Mesothelial cell of epicardium (in vitro differentiated cells): Measurements from ENCODE around the gene SFSWAP. TPM values are rescaled to one million over a fixed set of nuclear protein-coding genes. Genes with fewer than 3 reads are reported as not detected.
"Not testable (repeated sequence)": the region's sequence is repeated elsewhere in the genome, so short reads cannot be mapped to it uniquely, and the experiment has no call there.

ENCODE experiments used
- DNase-seq, 2 experiments: peaks; one replicate each; pipeline ENCODE4 v3.0.0; 2021; ENCODE audit warnings: low spot score in 2 of 2; ENCODE audit not compliant: unreplicated experiment in 2 of 2
- H3K27ac Mint-ChIP-seq: 2 replicates; pipeline ENCODE4 v1.8.0; 2021; ENCODE audit warnings: mixed read lengths
- H3K27me3 Mint-ChIP-seq: 2 replicates; pipeline ENCODE4 v1.8.0; 2021; ENCODE audit warnings: low read depth, mixed read lengths
- H3K36me3 Mint-ChIP-seq: 2 replicates; pipeline ENCODE4 v1.8.0; 2021; ENCODE audit warnings: mixed read lengths
- H3K4me1 Mint-ChIP-seq: 2 replicates; pipeline ENCODE4 v1.8.0; 2021; ENCODE audit warnings: mixed read lengths
- H3K4me3 Mint-ChIP-seq: 2 replicates; pipeline ENCODE4 v1.8.0; 2021; ENCODE audit warnings: mild to moderate bottlenecking, moderate library complexity, mixed read lengths
- H3K9me3 Mint-ChIP-seq: 2 replicates; pipeline ENCODE4 v1.8.0; 2021; ENCODE audit warnings: mixed read lengths
- CTCF ChIP-seq: fragments of 200-600 bp; sonication (generic); IDR thresholded peaks from one replicate; pipeline ENCODE4 v1.5.0; 2021; ENCODE audit warnings: antibody characterized with exemption; ENCODE audit not compliant: unreplicated experiment
- total RNA-seq: library from RNA; stranded (reverse); gene quantifications from 3 replicates; pipeline ENCODE4 v1.2.1, GENCODE V29; 2021

Gene SFSWAP
- total RNA-seq, 1 donor from 2014 or later = 73.0 TPM

GRCh38 chr12:131700271-131700670, 10.6 kb upstream of the SFSWAP start:
- no peaks in the 10 kb centered on the region for H3K4me1 Mint-ChIP-seq
- H3K27me3 Mint-ChIP-seq = peaks cover 24% of the 10 kb centered on the region
- H3K27ac Mint-ChIP-seq = no peak overlapping the region
- no peak for TF ChIP-seq CTCF
- DNase-seq = no peak
- H3K4me3 Mint-ChIP-seq = no peak overlapping the region
- H3K36me3 Mint-ChIP-seq = no peaks in the 10 kb centered on the region
- peaks cover 19% of the 10 kb centered on the region for H3K9me3 Mint-ChIP-seq

DNA sequence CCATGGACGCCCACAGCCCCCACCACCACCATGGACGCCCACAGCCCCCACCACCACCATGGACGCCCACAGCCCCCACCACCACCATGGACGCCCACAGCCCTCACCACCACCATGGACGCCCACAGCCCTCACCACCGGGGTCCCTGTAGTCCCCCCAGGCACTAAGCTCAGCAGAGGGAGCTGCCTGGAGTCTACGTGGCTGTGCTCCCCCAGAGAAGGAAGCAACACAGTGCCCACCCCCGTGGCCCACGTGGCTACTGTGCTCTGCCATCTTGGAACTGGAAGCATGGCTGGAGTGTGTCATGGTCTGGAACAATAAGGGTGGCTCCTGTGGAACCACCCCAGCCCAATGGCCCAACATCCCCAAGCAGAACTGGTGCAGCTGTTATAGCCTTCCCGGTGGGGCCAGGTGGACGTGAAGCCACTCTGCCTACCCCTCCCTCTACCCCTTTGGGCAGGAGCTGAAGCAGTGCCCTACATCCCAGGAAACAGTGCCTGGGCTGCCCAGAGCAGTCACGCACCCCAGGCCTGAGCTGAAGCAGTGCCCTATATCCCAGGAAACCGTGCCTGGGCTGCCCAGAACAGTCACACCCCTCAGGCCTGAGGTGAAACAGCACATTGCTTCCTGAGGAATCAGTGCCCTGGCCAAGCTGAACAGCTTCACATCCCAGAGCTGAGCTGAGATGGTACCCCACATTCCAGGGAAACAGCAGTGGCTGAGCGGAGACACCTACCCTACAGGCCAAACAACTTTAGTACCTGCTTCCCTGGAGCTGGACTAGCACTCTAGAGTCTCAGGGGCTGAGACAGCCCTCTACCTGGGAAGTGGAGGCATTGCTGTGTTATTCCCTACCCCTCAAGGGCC, 9.0 kb upstream of the SFSWAP start:
- H3K9me3 Mint-ChIP-seq = peaks cover 23% of the 10 kb centered on the region
- peaks cover 17% of the 10 kb centered on the region for H3K27me3 Mint-ChIP-seq
- no peak for DNase-seq
- no peak for TF ChIP-seq CTCF
- no peak overlapping the region for H3K27ac Mint-ChIP-seq
- no peaks in the 10 kb centered on the region for H3K4me1 Mint-ChIP-seq
- H3K36me3 Mint-ChIP-seq = no peaks in the 10 kb centered on the region
- no peak overlapping the region for H3K4me3 Mint-ChIP-seq

GRCh38 chr12:131702573-131702877, 8.4 kb upstream of the SFSWAP start:
- DNase-seq = no peak
- no peaks in the 10 kb centered on the region for H3K36me3 Mint-ChIP-seq
- no peak overlapping the region for H3K27ac Mint-ChIP-seq
- no peaks in the 10 kb centered on the region for H3K4me1 Mint-ChIP-seq
- peaks cover 23% of the 10 kb centered on the region for H3K9me3 Mint-ChIP-seq
- no peak for TF ChIP-seq CTCF
- no peak overlapping the region for H3K4me3 Mint-ChIP-seq
- peaks cover 14% of the 10 kb centered on the region for H3K27me3 Mint-ChIP-seq

DNA sequence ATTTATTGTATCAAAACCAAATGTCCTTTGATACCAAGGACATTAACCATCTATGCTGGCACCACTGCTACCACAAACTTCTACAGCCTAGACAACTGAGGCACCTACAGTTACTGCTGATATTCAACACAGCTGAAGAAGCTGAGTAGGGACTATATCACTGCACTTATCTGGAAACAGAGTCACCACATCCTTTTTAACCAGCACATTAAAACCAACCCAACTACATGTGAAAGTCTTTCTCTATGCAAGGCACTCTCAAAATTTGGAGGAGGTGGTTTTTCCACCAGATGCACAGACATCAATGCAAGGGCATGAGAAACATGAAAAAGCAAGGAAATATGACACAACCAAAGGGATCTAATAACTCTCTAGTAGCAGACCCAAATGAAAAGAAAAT, 7.7 kb upstream of the SFSWAP start:
- no peak for TF ChIP-seq CTCF
- no peak for DNase-seq
- Mint-ChIP-seq H3K27ac (no peak overlapping the region), H3K4me1 (no peaks in the 10 kb centered on the region), H3K36me3 (no peaks in the 10 kb centered on the region), H3K9me3 (peaks cover 23% of the 10 kb centered on the region), H3K4me3 (no peak overlapping the region), H3K27me3 (peaks cover 14% of the 10 kb centered on the region)

DNA sequence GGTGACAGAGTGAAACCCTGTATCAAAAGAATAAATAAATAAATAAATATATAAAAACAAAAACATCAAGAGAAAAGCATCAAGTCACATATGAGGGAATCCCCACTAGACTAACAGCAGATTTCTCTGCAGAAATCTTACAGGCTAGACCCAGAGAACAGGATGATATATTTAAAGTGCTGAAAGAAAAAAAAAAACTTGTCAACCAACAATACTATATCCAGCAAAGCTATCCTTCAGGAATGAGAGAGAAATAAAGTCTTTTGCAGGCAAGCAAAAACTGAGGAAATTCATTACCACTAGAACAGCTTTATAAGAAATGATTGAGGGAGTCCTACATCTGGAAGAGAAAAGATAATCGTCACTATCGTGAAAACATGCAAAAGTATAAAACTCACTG, 6.4 kb upstream of the SFSWAP start:
- H3K4me1 Mint-ChIP-seq = peaks cover 1% of the 10 kb centered on the region
- no peak for DNase-seq
- no peak overlapping the region for H3K4me3 Mint-ChIP-seq
- no peak overlapping the region for H3K27ac Mint-ChIP-seq
- peaks cover 9% of the 10 kb centered on the region for H3K27me3 Mint-ChIP-seq
- H3K36me3 Mint-ChIP-seq = no peaks in the 10 kb centered on the region
- no peak for TF ChIP-seq CTCF
- peaks cover 28% of the 10 kb centered on the region for H3K9me3 Mint-ChIP-seq

DNA sequence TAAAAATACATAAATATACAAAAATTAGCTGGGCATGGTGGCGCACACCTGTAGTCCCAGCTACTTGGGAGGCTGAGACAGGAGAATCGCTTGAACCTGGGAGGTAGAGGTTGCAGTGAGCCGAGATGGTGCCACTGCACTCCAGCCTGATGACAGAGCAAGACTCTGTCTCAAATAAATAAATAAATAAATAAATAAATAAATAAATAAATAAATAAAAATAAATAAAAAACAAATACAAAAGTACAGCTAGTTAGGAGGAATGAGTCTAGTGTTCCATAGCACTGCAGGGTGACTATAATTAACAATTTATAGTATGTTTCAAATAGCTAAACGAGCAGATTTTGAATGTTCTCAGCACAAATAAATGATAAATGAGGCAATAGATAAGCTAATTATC, 4.2 kb upstream of the SFSWAP start:
- H3K27ac Mint-ChIP-seq, H3K4me3 Mint-ChIP-seq, H3K27me3 Mint-ChIP-seq, DNase-seq, H3K36me3 Mint-ChIP-seq: not testable (repeated sequence)
- Mint-ChIP-seq H3K9me3 (peaks cover 31% of the 10 kb centered on the region), H3K4me1 (peaks cover 11% of the 10 kb centered on the region)
